Glutamatergic neuron (in vitro differentiated cells): ENCODE measurements around the gene MYO15A. TPM values are rescaled to one million over a fixed set of nuclear protein-coding genes. Genes with fewer than 3 reads are reported as not detected.

Experiments used
- DNase-seq: peaks from one replicate; pipeline ENCODE4 v3.0.0; 2022
- H3K27ac Mint-ChIP-seq: one replicate; pipeline ENCODE4 v1.8.0; 2020; ENCODE audit warnings: mild to moderate bottlenecking, mixed read lengths, inconsistent platforms; ENCODE audit not compliant: unreplicated experiment
- H3K27me3 Mint-ChIP-seq: one replicate; pipeline ENCODE4 v1.8.0; 2020; ENCODE audit warnings: mild to moderate bottlenecking, moderate library complexity, mixed read lengths, inconsistent platforms; ENCODE audit not compliant: unreplicated experiment
- H3K36me3 Mint-ChIP-seq: one replicate; pipeline ENCODE4 v1.8.0; 2020; ENCODE audit warnings: mild to moderate bottlenecking, mixed read lengths, inconsistent platforms; ENCODE audit not compliant: unreplicated experiment
- H3K4me1 Mint-ChIP-seq: one replicate; pipeline ENCODE4 v1.8.0; 2020; ENCODE audit warnings: mild to moderate bottlenecking, low read depth, mixed read lengths, inconsistent platforms; ENCODE audit not compliant: unreplicated experiment
- H3K4me3 Mint-ChIP-seq: one replicate; pipeline ENCODE4 v1.8.0; 2020; ENCODE audit warnings: mild to moderate bottlenecking, mixed read lengths, inconsistent platforms; ENCODE audit not compliant: unreplicated experiment
- H3K9me3 Mint-ChIP-seq: one replicate; pipeline ENCODE4 v1.8.0; 2020; ENCODE audit warnings: mild to moderate bottlenecking, moderate library complexity, mixed read lengths, inconsistent platforms; ENCODE audit not compliant: unreplicated experiment
- CTCF ChIP-seq: fragments of 200-600 bp; sonication (generic); IDR thresholded peaks from one replicate; pipeline ENCODE4 v1.5.0; 2021; ENCODE audit not compliant: partially characterized antibody, unreplicated experiment
- total RNA-seq: library from RNA; stranded (reverse); fragmentation: NEBNext Ultra II Directional; extraction: Animal tissue kit (Norgen Biotek cat#: 25700); gene quantifications from one replicate; pipeline ENCODE4 v1.2.1, GENCODE V29; 2021; ENCODE audit not compliant: unreplicated experiment

The MYO15A gene
- total RNA-seq, 1 donor from 2014 or later = 4.0 TPM

GRCh38 chr17:18185391-18185790, 76.8 kb downstream of the MYO15A start:
- Mint-ChIP-seq H3K27me3 (peaks cover 4% of the 10 kb centered on the region), H3K4me3 (peak overlapping the region; percentile 87), H3K9me3 (peaks cover 7% of the 10 kb centered on the region), H3K27ac (peak overlapping the region; percentile 59), H3K4me1 (peaks cover 21% of the 10 kb centered on the region), H3K36me3 (no peaks in the 10 kb centered on the region)
- TF ChIP-seq CTCF = no peak
- DNase-seq = no peak

- no peak for TF ChIP-seq CTCF
- no peaks in the 10 kb centered on the region for H3K36me3 Mint-ChIP-seq
- peak overlapping the region; percentile 87 for H3K4me3 Mint-ChIP-seq
Observed at GRCh38 chr17:18185832-18186626, 77.5 kb downstream of the MYO15A start.

GRCh38 chr17:18186627-18186982, 78.0 kb downstream of the MYO15A start:
- TF ChIP-seq CTCF = no peak
- Mint-ChIP-seq H3K9me3 (peaks cover 7% of the 10 kb centered on the region), H3K27ac (no peak overlapping the region), H3K27me3 (peaks cover 4% of the 10 kb centered on the region), H3K4me1 (peaks cover 21% of the 10 kb centered on the region), H3K4me3 (peak overlapping the region; percentile 87), H3K36me3 (no peaks in the 10 kb centered on the region)
- no peak for DNase-seq

More at GRCh38 chr17:18185832-18186626, 77.5 kb downstream of the MYO15A start:
- H3K27me3 Mint-ChIP-seq = peaks cover 4% of the 10 kb centered on the region
- H3K27ac Mint-ChIP-seq = peak overlapping the region; percentile 59
- H3K4me1 Mint-ChIP-seq = peaks cover 21% of the 10 kb centered on the region
- DNase-seq = no peak
- peaks cover 7% of the 10 kb centered on the region for H3K9me3 Mint-ChIP-seq

GRCh38 chr17:18187226-18187625, 78.7 kb downstream of the MYO15A start:
- TF ChIP-seq CTCF = no peak
- Mint-ChIP-seq H3K9me3 (peaks cover 7% of the 10 kb centered on the region), H3K4me3 (peak overlapping the region; percentile 87), H3K27ac (peak overlapping the region; percentile 4), H3K27me3 (peaks cover 3% of the 10 kb centered on the region), H3K4me1 (peaks cover 21% of the 10 kb centered on the region), H3K36me3 (no peaks in the 10 kb centered on the region)
- no peak for DNase-seq
